Measurements from ENCODE around the gene CHL1.

GRCh38 chr3:242602-243355 is 46.2 kb downstream of the CHL1 start:
- no peak for TF ChIP-seq CTCF (IDR thresholded peaks at IDR 0.05)
- no peak for TF ChIP-seq POLR2A (IDR thresholded peaks at IDR 0.05)

All from Peyer's patch (tissue), 4 donors.